ENCODE measurements around the gene CFAP61. TPM values are rescaled to one million over a fixed set of nuclear protein-coding genes. Genes with fewer than 3 reads are reported as not detected.
A peak's percentile ranks its signal among the peaks of the same experiment; 100 is the strongest.
"Not testable (repeated sequence)": the region's sequence is repeated elsewhere in the genome, so short reads cannot be mapped to it uniquely, and the experiment has no call there.

The CFAP61 gene, protein sequence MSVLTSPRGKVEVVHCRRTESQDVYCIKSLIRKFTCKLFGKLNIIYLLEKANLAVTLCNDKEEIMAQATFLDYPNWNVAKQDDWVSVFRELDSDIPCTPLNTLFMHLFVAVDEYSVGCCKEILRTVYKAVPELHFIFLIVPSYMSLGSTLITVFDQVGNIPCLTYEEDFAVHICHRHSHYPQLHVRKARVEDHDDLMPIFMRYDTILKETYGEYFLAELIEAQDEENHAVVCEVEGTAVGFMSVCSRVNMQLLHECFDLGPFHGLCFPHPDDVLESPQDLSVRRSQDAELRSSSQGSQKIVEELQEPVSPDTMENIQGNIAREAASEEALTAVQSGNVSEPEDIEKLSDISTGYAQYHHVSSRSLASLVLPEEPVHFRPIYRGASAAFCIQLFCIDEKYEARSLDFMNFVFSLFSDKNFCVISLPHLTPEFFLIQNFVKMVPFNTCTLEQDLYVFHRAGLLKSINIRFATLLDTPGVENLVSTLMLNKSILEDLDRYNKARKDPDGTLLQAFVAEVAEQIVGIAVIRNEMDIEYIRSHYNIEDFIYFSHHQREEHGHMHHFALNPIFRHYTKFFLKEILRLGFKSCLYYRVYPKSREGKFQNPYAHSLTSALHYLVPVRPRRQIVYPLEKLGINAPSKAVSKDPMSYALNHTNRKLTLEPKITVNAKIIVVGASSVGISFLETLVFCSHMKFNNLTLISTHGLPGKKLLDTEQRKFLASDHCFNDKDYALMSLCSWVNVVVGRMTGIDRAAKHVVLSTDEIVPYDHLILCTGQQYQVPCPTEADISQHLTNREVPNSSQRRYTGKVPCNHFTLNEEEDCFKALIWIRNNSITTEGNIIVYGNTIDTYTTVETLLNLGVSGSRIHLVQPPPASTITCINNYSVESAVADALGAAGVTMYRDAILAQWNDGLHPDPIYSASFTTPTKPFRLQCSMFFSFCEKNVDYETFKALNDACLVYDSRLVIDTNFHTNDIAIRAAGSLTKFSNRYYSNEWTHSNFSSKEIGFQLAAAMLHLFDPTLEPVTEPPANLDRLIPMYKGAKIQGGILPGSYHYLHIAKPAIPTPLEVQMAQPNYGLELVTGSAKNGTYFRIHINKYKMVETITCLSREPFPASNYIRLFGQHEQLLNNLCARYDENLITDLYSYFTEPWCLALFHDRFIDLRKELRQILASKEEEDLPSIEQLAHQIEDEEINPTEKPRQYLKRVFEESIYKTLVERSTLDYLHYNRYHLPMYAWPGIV
- total RNA-seq: 0.32 TPM
- polyA plus RNA-seq: 0.35 TPM

GRCh38 chr20:20052074-20052970 is at the start of gene CFAP61, which contains the start of gene CRNKL1:
Gene CFAP61 (plus strand): TSS chr20:20052532. CDS start chr20:20056654, 4,122 bp downstream.
Gene CRNKL1 (minus strand): TSS chr20:20052466. CDS start chr20:20052342, 124 bp downstream.
- WGBS: under 1% methylated on average over 67 of the region's 67 CpGs
- Histone ChIP-seq H3K4me3 (ENCODE audit: low read depth, low read length) (peak within 1 kb of the TSS; percentile 77), H3K36me3 (ENCODE audit: insufficient read depth) (peaks cover 4% of the 10 kb centered on the region), H3K4me1 (ENCODE audit: insufficient read depth) (no peaks in the 10 kb centered on the region), H3K27ac (ENCODE audit: low read depth) (peak within 1 kb of the TSS; percentile 63)
- DNase-seq (ENCODE audit: extremely low spot score): peak; percentile 92

GRCh38 chr20:20003031-20003954 is 49.0 kb upstream of the CFAP61 start:
- H3K4me1 ChIP-seq (ENCODE audit: insufficient read depth): no peaks in the 10 kb centered on the region
- peak; percentile 32 for DNase-seq (ENCODE audit: extremely low spot score)
- WGBS: 31% methylated on average over 23 of the region's 23 CpGs
- no peak overlapping the region for H3K27ac ChIP-seq (ENCODE audit: low read depth)
- no peaks in the 10 kb centered on the region for H3K36me3 ChIP-seq (ENCODE audit: insufficient read depth)
- no peak overlapping the region for H3K4me3 ChIP-seq (ENCODE audit: low read depth, low read length)

DNA sequence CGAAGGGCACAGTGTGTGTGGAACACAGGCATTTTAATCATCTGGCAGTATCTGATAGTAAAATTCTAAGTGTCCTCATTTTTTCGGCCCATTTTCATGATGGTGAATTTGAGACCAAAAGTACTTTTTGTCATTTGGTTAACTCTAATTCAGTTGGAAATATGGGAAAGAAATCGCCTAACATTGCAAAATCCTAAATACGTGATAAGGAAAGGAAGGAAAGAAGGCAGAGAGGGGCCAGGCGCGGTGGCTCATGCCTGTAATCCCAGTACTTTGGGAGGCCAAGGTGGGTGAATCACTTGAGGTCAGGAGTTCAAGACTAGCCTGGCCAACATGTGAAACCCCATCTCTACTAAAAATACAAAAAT is 48.4 kb upstream of the CFAP61 start:
- not testable (repeated sequence) for DNase-seq (ENCODE audit: extremely low spot score); H3K36me3 ChIP-seq (ENCODE audit: insufficient read depth); H3K4me3 ChIP-seq (ENCODE audit: low read depth, low read length); H3K27ac ChIP-seq (ENCODE audit: low read depth); H3K4me1 ChIP-seq (ENCODE audit: insufficient read depth)
- WGBS: 74% methylated on average over 6 of the region's 6 CpGs

DNA sequence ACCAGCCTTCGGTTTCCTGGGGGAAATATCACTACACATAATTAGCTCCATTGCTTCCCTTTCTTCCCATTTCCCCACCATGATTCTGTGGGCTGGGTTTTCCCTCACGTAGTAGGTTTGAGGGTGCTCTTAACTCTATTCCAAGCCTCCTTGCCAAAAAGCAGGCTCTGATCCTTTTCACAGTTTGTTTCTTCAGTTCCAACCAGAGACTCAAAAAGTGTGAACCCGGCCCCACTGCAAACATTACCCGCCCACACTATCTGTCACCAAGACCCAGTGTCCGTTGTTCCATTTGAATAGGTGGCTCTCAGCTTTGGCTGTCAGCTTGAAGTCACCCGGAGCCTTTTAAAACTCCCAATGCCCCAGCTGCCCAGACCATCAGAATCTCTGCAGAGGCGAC is 47.0 kb upstream of the CFAP61 start:
- Histone ChIP-seq H3K27ac (ENCODE audit: low read depth) (no peak overlapping the region), H3K4me1 (ENCODE audit: insufficient read depth) (peaks cover 2% of the 10 kb centered on the region), H3K36me3 (ENCODE audit: insufficient read depth) (no peaks in the 10 kb centered on the region), H3K4me3 (ENCODE audit: low read depth, low read length) (no peak overlapping the region)
- no peak for DNase-seq (ENCODE audit: extremely low spot score)
- 80% methylated on average over 7 of the region's 7 CpGs for WGBS

GRCh38 chr20:20009784-20010253 is 42.5 kb upstream of the CFAP61 start:
- no peak overlapping the region for H3K4me3 ChIP-seq (ENCODE audit: low read depth, low read length)
- no peak for DNase-seq (ENCODE audit: extremely low spot score)
- WGBS: 58% methylated on average over 14 of the region's 14 CpGs
- peaks cover 2% of the 10 kb centered on the region for H3K4me1 ChIP-seq (ENCODE audit: insufficient read depth)
- no peak overlapping the region for H3K27ac ChIP-seq (ENCODE audit: low read depth)
- no peaks in the 10 kb centered on the region for H3K36me3 ChIP-seq (ENCODE audit: insufficient read depth)

GRCh38 chr20:20010639-20011500 is 41.5 kb upstream of the CFAP61 start:
- WGBS: 13% methylated on average over 4 of the region's 4 CpGs
- Histone ChIP-seq H3K4me1 (ENCODE audit: insufficient read depth) (peaks cover 2% of the 10 kb centered on the region), H3K4me3 (ENCODE audit: low read depth, low read length) (no peak overlapping the region), H3K36me3 (ENCODE audit: insufficient read depth) (no peaks in the 10 kb centered on the region), H3K27ac (ENCODE audit: low read depth) (peak overlapping the region; percentile 67)
- peak; percentile 49 for DNase-seq (ENCODE audit: extremely low spot score)

DNA sequence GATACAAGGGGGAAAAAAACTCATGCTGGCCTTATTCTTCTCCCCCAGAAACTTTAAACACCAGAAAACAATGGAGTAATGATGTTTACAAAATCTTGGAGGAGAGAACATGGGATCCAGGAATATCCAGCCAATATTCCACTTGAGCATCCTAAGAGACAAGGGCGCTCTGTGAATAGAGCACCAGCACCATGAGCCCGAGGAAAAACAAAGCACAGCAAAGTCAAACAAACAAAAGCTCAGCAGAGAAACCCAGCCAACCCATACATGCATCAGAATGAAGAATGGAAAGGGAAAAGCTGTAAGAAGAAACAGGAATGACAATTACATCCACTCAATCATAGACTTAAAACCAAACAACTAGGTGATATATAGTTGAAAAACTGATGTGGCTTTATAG is 39.8 kb upstream of the CFAP61 start:
- WGBS: 74% methylated on average over 2 of the region's 2 CpGs
- no peak for DNase-seq (ENCODE audit: extremely low spot score)
- Histone ChIP-seq H3K36me3 (ENCODE audit: insufficient read depth) (no peaks in the 10 kb centered on the region), H3K27ac (ENCODE audit: low read depth) (no peak overlapping the region), H3K4me3 (ENCODE audit: low read depth, low read length) (no peak overlapping the region), H3K4me1 (ENCODE audit: insufficient read depth) (peaks cover 2% of the 10 kb centered on the region)

GRCh38 chr20:20014659-20015058 is 37.7 kb upstream of the CFAP61 start:
- Histone ChIP-seq H3K36me3 (ENCODE audit: insufficient read depth) (no peaks in the 10 kb centered on the region), H3K4me3 (ENCODE audit: low read depth, low read length) (no peak overlapping the region), H3K27ac (ENCODE audit: low read depth) (no peak overlapping the region), H3K4me1 (ENCODE audit: insufficient read depth) (peaks cover under 1% of the 10 kb centered on the region)
- WGBS: 62% methylated on average over 2 of the region's 2 CpGs
- no peak for DNase-seq (ENCODE audit: extremely low spot score)

DNA sequence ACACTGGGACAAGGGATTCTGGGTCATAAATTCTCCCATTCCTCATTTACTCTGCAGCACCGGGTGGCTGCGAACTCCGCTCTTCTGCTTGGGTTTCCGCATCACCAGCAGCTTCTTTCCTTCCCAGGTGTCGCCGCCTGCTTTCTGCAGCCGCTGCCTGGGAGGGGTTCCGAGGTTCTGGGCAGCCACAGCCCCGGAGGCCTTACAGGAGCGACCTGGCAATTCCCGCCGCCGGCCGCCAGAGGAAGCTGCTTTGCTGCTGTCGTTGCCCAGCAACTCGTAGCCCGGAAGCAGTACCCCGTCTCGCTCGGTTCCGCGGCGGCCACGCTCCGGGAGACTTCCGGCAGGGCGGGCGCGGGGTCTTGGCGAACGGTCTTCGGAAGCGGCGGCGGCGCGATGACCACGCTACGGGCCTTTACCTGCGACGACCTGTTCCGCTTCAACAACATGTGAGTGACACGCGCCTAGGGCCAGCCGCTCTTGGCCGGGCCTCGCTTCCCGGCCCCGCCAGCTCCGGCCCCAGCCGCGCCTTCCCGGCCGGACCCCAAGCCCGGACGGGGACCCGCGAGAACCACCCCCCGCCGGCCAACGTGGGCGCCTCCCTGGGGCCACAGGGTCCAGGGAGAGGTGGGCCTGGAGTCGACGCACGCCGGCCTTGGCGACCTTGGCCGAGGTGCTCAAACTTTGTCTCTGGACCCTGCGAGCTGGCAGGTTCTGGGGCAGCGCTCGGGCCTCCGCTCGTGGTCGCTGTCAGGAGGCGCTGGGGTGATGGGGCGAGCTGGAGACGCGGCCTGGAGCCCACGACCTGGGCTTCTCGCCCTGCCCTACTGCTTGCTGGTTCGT is 35.1 kb upstream of the CFAP61 start, which contains the start of gene NAA20:
Gene NAA20 (plus strand): TSS at position 362 of the 843 bp plus-strand sequence. CDS start 35 bp downstream, at position 397.
- peak; percentile 77 for DNase-seq (ENCODE audit: extremely low spot score)
- peak within 1 kb of the TSS; percentile 57 for H3K27ac ChIP-seq (ENCODE audit: low read depth)
- WGBS: under 1% methylated on average over 81 of the region's 81 CpGs
- H3K4me3 ChIP-seq (ENCODE audit: low read depth, low read length): peak within 1 kb of the TSS; percentile 95
- no peaks in the 10 kb centered on the region for H3K4me1 ChIP-seq (ENCODE audit: insufficient read depth)
- no peaks in the 10 kb centered on the region for H3K36me3 ChIP-seq (ENCODE audit: insufficient read depth)

- peak overlapping the region; percentile 95 for H3K4me3 ChIP-seq (ENCODE audit: low read depth, low read length)
- peak overlapping the region; percentile 57 for H3K27ac ChIP-seq (ENCODE audit: low read depth)
- H3K4me1 ChIP-seq (ENCODE audit: insufficient read depth): no peaks in the 10 kb centered on the region
- 3% methylated on average over 17 of the region's 17 CpGs for WGBS
- DNase-seq (ENCODE audit: extremely low spot score): no peak
- H3K36me3 ChIP-seq (ENCODE audit: insufficient read depth): no peaks in the 10 kb centered on the region
Measured at GRCh38 chr20:20017844-20018185, 34.5 kb upstream of the CFAP61 start.
